H1 (cell line): ENCODE results near the gene SEMA3G. TPM values are rescaled to one million over a fixed set of nuclear protein-coding genes. Genes with fewer than 3 reads are reported as not detected.

Experiments
- CHD7 ChIP-seq: fragments of 300-600 bp; sonication (generic); IDR thresholded peaks from 2 replicates; pipeline ENCODE4 v1.7.1; 2012; ENCODE audit warnings: low read length, moderate library complexity, mild to moderate bottlenecking, inconsistent platforms; ENCODE audit not compliant: insufficient replicate concordance
- POLR2AphosphoS5 ChIP-seq: IDR thresholded peaks from 2 replicates; pipeline ENCODE4 v1.6.1; 2011; ENCODE audit warnings: low read depth, low read length
- RXRA ChIP-seq: IDR thresholded peaks from 2 replicates; pipeline ENCODE4 v1.6.1; 2011; ENCODE audit warnings: low read depth, mild to moderate bottlenecking, low read length, moderate library complexity; ENCODE audit not compliant: insufficient read depth
- SIN3A ChIP-seq, 2 experiments: IDR thresholded peaks in 1 of 2; conservative IDR thresholded peaks in 1 of 2; 2 replicates each; pipeline ENCODE4 v1.6.1; 2011 to 2012; ENCODE audit warnings: low read length in 2 of 2, improper control_type of control experiment in 1 of 2, low read depth in 1 of 2, mild to moderate bottlenecking in 1 of 2
- TCF12 ChIP-seq: IDR thresholded peaks from 2 replicates; pipeline ENCODE4 v1.6.1; 2011; ENCODE audit warnings: low read depth, mild to moderate bottlenecking, low read length
- TEAD4 ChIP-seq: IDR thresholded peaks from 2 replicates; pipeline ENCODE4 v1.6.1; 2012; ENCODE audit warnings: low read depth, low read length, inconsistent platforms, mixed read lengths
- polyA plus RNA-seq, 7 experiments: library from polyadenylated mRNA; depleted of rRNA in 3 of 7; stranded (reverse) in 5 of 7; unstranded in 2 of 7; fragments of >200 nt in 5 of 7; fragments of 200-250 nt in 2 of 7; gene quantifications; 1 replicate in 5 of 7; 2 replicates in 1 of 7; 4 replicates in 1 of 7; pipeline versions ENCODE4 v1.2.1 to v1.2.3, GENCODE V29; 2011 to 2013; ENCODE audit warnings: missing spikeins in 2 of 7, mixed read lengths in 2 of 7
- total RNA-seq: library from RNA; stranded (reverse); fragmentation: NEBNext Ultra II Directional; extraction: Animal tissue kit (Norgen Biotek cat#: 25700); gene quantifications from 2 replicates; pipeline ENCODE4 v1.2.1, GENCODE V29; 2021
- TF ChIP-seq, protein P1 (sequence below), 3 experiments: IDR thresholded peaks; 1 replicate in 2 of 3; 2 replicates in 1 of 3; pipeline versions ENCODE4 v1.5.1 to v1.6.1; 2011; ENCODE audit warnings: low read length in 3 of 3, mild to moderate bottlenecking in 3 of 3, inconsistent platforms in 2 of 3, low read depth in 1 of 3, moderate library complexity in 1 of 3; ENCODE audit not compliant: insufficient read depth in 1 of 3; ENCODE audit errors: control extremely low read depth in 1 of 3

The SEMA3G gene
- total and polyA plus RNA-seq, 2 of the 8 experiments (the other 6 are each of a cell fraction or from before 2014, with no cell fraction given) = 0.95 to 1.5 TPM

DNA sequence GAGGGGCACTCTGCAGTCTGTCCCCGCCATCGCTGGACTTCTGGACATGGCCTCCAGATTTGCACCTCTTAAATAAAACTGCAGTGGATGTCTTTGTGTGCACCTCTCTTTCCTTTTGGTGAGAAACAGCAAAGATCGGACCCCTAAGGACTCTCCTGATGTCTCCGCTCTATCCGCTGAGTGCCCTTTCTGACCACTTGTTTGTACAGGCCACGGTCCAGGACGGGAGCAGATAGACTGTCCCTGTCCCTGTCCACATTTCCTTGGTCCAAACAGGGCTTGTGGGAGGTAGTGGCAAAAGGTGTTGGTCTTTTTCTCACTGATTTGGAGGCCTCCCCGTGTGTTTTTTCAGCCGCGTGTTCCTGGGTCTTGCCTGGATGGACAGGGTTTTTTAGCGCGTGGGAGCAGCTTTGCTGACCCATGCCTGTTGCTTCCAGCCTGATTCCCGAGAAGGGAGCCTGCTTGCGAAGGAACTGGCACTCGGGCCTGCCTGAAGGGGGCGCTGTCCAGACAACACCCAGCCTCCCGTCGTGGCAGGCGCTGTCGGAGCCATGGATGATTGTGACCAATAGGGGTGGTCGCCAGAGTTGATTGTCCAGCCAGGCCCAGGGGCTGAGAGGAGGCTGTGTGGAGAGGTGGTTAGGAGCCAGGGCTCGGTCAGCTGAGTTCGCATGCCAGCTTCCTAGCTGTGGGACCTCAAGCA, 37.1 kb upstream of the SEMA3G start (continued):
- TF ChIP-seq CHD7 (no peak), POLR2AphosphoS5 (0 out of 2 replicates have a peak, but pooled peaks have one; percentile 21), RXRA (no peak), TEAD4 (no peak), SIN3A (conservative IDR thresholded peaks at IDR 0.05 in 1 of 2, IDR thresholded peaks at IDR 0.05 in 1 of 2; ENCODE audit: low read depth in 1 of 2, low read length in 2 of 2) (peak in 1 of 2 experiments; percentile 50; a peak in 1 of 4 replicates), TCF12 (no peak)
- TF ChIP-seq, protein P1, sequence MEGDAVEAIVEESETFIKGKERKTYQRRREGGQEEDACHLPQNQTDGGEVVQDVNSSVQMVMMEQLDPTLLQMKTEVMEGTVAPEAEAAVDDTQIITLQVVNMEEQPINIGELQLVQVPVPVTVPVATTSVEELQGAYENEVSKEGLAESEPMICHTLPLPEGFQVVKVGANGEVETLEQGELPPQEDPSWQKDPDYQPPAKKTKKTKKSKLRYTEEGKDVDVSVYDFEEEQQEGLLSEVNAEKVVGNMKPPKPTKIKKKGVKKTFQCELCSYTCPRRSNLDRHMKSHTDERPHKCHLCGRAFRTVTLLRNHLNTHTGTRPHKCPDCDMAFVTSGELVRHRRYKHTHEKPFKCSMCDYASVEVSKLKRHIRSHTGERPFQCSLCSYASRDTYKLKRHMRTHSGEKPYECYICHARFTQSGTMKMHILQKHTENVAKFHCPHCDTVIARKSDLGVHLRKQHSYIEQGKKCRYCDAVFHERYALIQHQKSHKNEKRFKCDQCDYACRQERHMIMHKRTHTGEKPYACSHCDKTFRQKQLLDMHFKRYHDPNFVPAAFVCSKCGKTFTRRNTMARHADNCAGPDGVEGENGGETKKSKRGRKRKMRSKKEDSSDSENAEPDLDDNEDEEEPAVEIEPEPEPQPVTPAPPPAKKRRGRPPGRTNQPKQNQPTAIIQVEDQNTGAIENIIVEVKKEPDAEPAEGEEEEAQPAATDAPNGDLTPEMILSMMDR (IDR thresholded peaks at IDR 0.05; ENCODE audit: control extremely low read depth in 1 of 3, insufficient read depth in 1 of 3, low read depth in 1 of 3, low read length in 3 of 3) = peak in 2 of 3 experiments; percentile 82 to 98; a peak in 3 of 4 replicates
